Ascending aorta (tissue), 2 donors: ENCODE data around the gene EFHC1. TPM values are rescaled to one million over a fixed set of nuclear protein-coding genes. Genes with fewer than 3 reads are reported as not detected.
A peak's percentile ranks its signal among the peaks of the same experiment; 100 is the strongest.

ENCODE experiments used
- DNase-seq, 2 donors: peaks; one replicate each; pipeline ENCODE4 v3.0.0-alpha.2; 2019; ENCODE audit warnings: low spot score in 2 of 2
- H3K27ac ChIP-seq, 2 donors: fragments of 200-600 bp; sonication (generic); one replicate each; pipeline ENCODE4 v1.5.1; 2016 to 2017; ENCODE audit warnings: mild to moderate bottlenecking in 1 of 2
- H3K27me3 ChIP-seq: fragments of 200-600 bp; sonication (generic); one replicate; pipeline ENCODE4 v1.5.1; 2017
- H3K36me3 ChIP-seq, 2 donors: fragments of 200-600 bp; sonication (generic); one replicate each; pipeline ENCODE4 v1.5.1; 2016
- H3K4me1 ChIP-seq, 2 donors: fragments of 200-600 bp; sonication (generic); one replicate each; pipeline ENCODE4 v1.5.1; 2016 to 2017; ENCODE audit warnings: mild to moderate bottlenecking in 1 of 2
- H3K4me3 ChIP-seq, 2 donors: fragments of 200-600 bp; sonication (generic); one replicate each; pipeline ENCODE4 v1.5.1; 2016 to 2017; ENCODE audit warnings: mild to moderate bottlenecking in 1 of 2
- H3K9me3 ChIP-seq, 2 donors: fragments of 200-600 bp; sonication (generic); one replicate each; pipeline ENCODE4 v1.5.1; 2016
- intact Hi-C: fragments of 100-400 bp; cut with DNase I; formaldehyde crosslinking; loops from one replicate; pipeline ENCODE4 v1.15.1; 2023
- total RNA-seq: library from RNA; depleted of rRNA; stranded (reverse); fragments of >200 nt; gene quantifications from one replicate; pipeline ENCODE4 v1.1.0, GENCODE V29; 2016
- TF ChIP-seq, protein P1 (sequence below), 3 experiments: fragments of 200-600 bp in 2 of 3; fragments of 450-650 bp in 1 of 3; sonication (generic) in 2 of 3; IDR thresholded peaks; one replicate each; pipeline ENCODE4 v1.5.1; 2016 to 2019; ENCODE audit warnings: antibody characterized with exemption in 3 of 3, mild to moderate bottlenecking in 1 of 3, moderate library complexity in 1 of 3

Gene EFHC1
- total RNA-seq, 1 donor from 2014 or later = 7.3 TPM

DNA sequence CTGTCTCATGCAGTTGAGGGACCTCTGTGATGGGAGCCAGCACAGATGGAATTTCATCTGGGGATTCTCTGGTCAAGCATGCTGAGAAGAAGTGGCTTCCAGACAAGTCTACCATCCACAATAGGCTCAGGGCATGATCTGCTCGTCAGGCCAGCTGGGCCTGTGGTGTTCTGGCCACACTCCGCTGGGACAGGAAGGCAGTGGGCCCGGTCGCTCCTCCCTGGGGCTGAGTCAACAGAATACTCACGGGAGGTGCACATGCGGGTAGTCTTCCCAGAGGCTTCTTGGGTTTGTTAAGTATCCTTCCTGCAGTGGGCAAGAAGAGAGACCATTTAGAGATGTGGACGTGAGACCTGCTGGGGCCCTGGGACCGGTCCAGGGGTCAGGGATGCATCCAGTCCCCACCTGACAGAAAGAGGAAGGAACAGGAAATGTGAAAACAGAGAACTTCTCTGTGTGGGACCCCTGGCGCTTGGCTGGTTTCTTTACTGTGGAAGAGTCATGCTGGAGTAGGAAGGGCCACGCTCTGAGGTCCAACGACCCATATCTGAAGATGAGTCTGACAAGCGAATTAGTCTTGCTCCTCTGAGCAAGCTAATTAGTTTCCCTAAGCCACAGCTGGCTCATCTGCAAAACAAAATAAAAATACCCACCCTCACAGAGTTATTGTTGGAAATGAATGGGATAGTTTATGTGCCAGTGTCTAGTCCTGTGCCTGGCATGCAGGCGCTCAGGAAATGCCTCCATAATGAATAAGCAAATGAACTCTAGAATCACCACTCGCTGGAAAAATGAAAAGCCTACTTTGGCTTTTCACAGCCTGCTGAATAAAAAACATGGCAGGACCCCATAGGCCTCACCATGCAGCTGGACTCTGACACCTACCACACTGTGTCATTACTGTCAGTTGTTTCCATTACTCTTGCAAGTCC, 89.4 kb downstream of the EFHC1 start:
- no peak for DNase-seq
- intact Hi-C loops = loop anchor here (10.0 kb wide), 3 partner anchors 215 to 835 kb away; partner anchors contain the start of genes ELOVL5 and GSTA4
- TF ChIP-seq, protein P1, sequence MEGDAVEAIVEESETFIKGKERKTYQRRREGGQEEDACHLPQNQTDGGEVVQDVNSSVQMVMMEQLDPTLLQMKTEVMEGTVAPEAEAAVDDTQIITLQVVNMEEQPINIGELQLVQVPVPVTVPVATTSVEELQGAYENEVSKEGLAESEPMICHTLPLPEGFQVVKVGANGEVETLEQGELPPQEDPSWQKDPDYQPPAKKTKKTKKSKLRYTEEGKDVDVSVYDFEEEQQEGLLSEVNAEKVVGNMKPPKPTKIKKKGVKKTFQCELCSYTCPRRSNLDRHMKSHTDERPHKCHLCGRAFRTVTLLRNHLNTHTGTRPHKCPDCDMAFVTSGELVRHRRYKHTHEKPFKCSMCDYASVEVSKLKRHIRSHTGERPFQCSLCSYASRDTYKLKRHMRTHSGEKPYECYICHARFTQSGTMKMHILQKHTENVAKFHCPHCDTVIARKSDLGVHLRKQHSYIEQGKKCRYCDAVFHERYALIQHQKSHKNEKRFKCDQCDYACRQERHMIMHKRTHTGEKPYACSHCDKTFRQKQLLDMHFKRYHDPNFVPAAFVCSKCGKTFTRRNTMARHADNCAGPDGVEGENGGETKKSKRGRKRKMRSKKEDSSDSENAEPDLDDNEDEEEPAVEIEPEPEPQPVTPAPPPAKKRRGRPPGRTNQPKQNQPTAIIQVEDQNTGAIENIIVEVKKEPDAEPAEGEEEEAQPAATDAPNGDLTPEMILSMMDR (IDR thresholded peaks at IDR 0.05) = no peak
- no peaks in the 10 kb centered on the region for H3K9me3 ChIP-seq
- H3K27ac ChIP-seq = peak overlapping the region; percentile 86 to 88
- H3K36me3 ChIP-seq = peaks cover 10 to 25% of the 10 kb centered on the region in 2 donors
- H3K4me1 ChIP-seq = peaks cover 20 to 53% of the 10 kb centered on the region in 2 donors
- H3K4me3 ChIP-seq = no peak overlapping the region
- no peaks in the 10 kb centered on the region for H3K27me3 ChIP-seq

DNA sequence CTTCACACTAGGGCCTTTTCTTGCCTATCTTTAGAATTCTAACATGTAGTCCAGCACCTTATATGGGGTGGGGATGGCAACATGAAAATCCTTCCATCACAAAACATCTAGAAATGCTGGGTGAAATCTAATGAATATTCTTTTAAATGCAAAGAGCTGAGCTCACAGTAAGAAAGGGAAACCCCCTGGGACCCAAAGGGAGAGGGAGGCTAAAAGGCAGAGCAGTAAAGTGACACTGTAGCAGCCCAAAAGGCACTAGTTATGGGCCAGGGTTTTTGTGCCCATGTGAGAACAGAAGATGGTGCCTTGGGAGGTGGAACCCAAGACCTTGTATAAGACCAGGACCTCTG, 90.0 kb downstream of the EFHC1 start:
- H3K9me3 ChIP-seq = no peaks in the 10 kb centered on the region
- intact Hi-C loops = no loop called here
- H3K27ac ChIP-seq = peak overlapping the region; percentile 86 to 88
- no peaks in the 10 kb centered on the region for H3K27me3 ChIP-seq
- peaks cover 15 to 55% of the 10 kb centered on the region in 2 donors for H3K4me1 ChIP-seq
- TF ChIP-seq, protein P1 (IDR thresholded peaks at IDR 0.05) = no peak
- no peak for DNase-seq
- H3K36me3 ChIP-seq = peaks cover 10 to 32% of the 10 kb centered on the region in 2 donors
- no peak overlapping the region for H3K4me3 ChIP-seq

DNA sequence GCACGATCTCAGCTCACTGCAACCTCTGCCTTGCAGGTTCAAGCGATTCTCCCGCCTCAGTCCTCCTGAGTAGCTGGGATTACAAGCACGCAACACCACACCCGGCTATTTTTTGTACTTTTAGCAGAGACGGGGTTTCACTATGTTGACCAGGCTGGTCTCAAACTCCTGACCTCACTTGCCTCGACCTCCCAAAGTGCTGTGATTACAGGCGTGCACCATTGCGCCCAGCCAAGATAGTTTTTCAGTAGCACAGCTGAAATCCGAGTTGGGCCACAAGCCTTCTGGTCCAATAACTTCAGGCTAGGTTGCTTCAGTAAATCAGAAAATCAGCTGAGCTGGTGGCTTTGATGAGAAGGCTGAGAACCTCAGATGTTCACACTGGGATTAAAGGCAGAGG, 91.0 kb downstream of the EFHC1 start:
- Histone ChIP-seq H3K27me3 (no peaks in the 10 kb centered on the region), H3K36me3 (peaks cover 10 to 41% of the 10 kb centered on the region in 2 donors), H3K4me1 (peaks cover 10 to 52% of the 10 kb centered on the region in 2 donors), H3K27ac (peak overlapping the region; percentile 86 to 88), H3K9me3 (no peaks in the 10 kb centered on the region), H3K4me3 (no peak overlapping the region)
- intact Hi-C loops = no loop called here
- DNase-seq = no peak
- TF ChIP-seq, protein P1 (IDR thresholded peaks at IDR 0.05) = no peak

DNA sequence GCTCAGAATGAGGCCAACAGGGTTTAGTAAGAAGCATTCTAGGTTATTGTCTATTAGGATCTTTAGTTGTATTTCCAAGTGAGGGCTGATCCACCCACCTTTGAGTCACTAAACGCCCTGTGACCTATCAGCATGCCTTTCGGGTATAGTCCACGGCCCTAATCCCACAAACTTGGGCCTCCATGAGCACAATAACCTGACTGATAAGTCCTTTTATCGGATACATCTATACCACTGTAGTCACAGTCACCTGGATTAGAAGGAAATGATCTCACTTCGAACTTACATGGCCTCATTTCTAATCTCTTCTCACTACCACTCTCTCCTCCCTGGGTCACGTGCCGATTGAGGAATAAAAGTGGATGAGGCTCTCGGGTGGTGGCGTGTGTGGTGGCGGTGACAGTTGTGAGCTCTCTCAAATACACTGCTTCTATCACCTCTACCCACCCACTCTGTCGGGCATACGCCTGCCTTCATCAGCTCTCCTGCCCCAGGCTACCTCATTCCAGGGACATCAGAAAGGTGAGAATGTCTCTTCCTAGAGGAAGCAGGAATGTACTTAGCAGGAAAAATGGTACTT, 91.5 kb downstream of the EFHC1 start:
- H3K27ac ChIP-seq = peak overlapping the region; percentile 86 to 88
- intact Hi-C loops = loop anchor here (1.0 to 2.0 kb wide), 2 partner anchors 7 to 63 kb away; no protein-coding TSS in a partner anchor
- H3K4me1 ChIP-seq = peaks cover 10 to 52% of the 10 kb centered on the region in 2 donors
- no peaks in the 10 kb centered on the region for H3K27me3 ChIP-seq
- no peak overlapping the region for H3K4me3 ChIP-seq
- TF ChIP-seq, protein P1 (IDR thresholded peaks at IDR 0.05) = no peak
- H3K36me3 ChIP-seq = peaks cover 10 to 45% of the 10 kb centered on the region in 2 donors
- no peak for DNase-seq
- no peaks in the 10 kb centered on the region for H3K9me3 ChIP-seq

DNA sequence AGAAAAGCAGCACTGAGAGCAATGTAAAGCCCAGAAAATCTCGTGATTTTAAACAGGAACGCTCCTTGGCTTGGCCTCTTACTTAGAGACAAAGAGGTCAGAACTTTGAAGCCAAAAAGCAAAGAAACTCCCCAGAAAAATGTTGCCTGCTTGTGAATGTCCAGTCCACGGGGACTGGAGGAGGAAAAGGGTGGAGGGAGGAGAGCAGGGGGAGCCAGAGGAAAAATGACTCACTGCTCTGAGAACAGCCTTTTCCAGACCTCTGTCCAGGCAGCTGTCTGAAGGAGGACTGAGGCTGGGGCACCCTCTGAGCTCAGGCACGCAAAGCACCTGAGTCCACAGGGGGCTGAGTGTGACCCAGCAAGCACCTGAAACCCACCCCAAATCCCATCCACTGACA, 92.1 kb downstream of the EFHC1 start:
- intact Hi-C loops = loop anchor here (1.0 to 2.0 kb wide), 2 partner anchors 8 to 63 kb away; no protein-coding TSS in a partner anchor
- H3K36me3 ChIP-seq = peaks cover 10 to 45% of the 10 kb centered on the region in 2 donors
- DNase-seq = peak; percentile 26 to 81
- no peaks in the 10 kb centered on the region for H3K9me3 ChIP-seq
- peak overlapping the region; percentile 86 to 88 for H3K27ac ChIP-seq
- H3K4me1 ChIP-seq = peaks cover 10 to 52% of the 10 kb centered on the region in 2 donors
- no peaks in the 10 kb centered on the region for H3K27me3 ChIP-seq
- TF ChIP-seq, protein P1 (IDR thresholded peaks at IDR 0.05) = no peak
- H3K4me3 ChIP-seq = no peak overlapping the region
